BLaER1 treated with 17β-estradiol and CSF1 and Interleukin-3, amounts not matched to agents 10 nM and 100 nM (cell line): ENCODE data around the gene DNAJC1.

Experiments used
- H3K27ac ChIP-seq, 11 experiments: shearing (Covaris generic); formaldehyde crosslinking; 2 replicates each; pipeline ENCODE4 v1.8.1; 2022
- H3K27me3 ChIP-seq, 11 experiments: shearing (Covaris generic); formaldehyde crosslinking; 2 replicates each; pipeline ENCODE4 v1.8.1; 2022
- H3K36me3 ChIP-seq, 11 experiments: shearing (Covaris generic); formaldehyde crosslinking; 2 replicates each; pipeline ENCODE4 v1.8.1; 2022
- H3K4me1 ChIP-seq, 10 experiments: shearing (Covaris generic); formaldehyde crosslinking; 2 replicates each; pipeline ENCODE4 v1.8.1; 2022
- H3K4me2 ChIP-seq, 11 experiments: shearing (Covaris generic); formaldehyde crosslinking; 2 replicates each; pipeline ENCODE4 v1.8.1; 2022
- H3K4me3 ChIP-seq, 10 experiments: shearing (Covaris generic); formaldehyde crosslinking; 2 replicates each; pipeline ENCODE4 v1.8.1; 2022
- H3K9ac ChIP-seq, 11 experiments: shearing (Covaris generic); formaldehyde crosslinking; 2 replicates each; pipeline ENCODE4 v1.8.1; 2022
- H3K9me3 ChIP-seq, 11 experiments: shearing (Covaris generic); formaldehyde crosslinking; replicated peaks in 1 of 11; 2 replicates each; pipeline ENCODE4 v1.8.1; 2022
- H4K20me1 ChIP-seq, 11 experiments: shearing (Covaris generic); formaldehyde crosslinking; 2 replicates each; pipeline ENCODE4 v1.8.1; 2022
- Cebpa-rat ChIP-seq, 11 experiments: shearing (Covaris generic); IDR thresholded peaks; 2 replicates each; pipeline ENCODE4 v1.8.1; 2022

DNAJC1 gene

DNA sequence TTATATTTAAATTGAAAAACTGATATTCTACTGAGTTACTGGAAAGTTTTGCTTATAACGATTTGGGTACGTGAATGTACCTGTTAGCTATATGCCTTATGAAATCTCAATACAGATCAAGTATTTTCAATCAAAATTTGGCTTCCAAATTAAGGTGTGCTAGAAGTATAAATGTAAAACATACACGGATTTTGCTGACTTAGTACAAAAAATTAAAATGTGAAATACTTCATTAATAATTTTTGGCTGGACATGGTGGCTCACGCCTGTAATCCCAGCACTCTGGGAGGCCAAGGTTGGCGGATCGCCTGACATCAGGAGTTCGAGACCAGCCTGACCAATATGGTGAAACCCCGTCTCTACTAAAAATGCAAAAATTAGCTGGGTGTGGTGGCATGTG, 11.7 kb downstream of the DNAJC1 start:
- H4K20me1 ChIP-seq: peaks cover 0 to 8% (median 0%) of the 10 kb centered on the region in 11 experiments; a peak in 3 of 22 replicates
- no peak overlapping the region for H3K9ac ChIP-seq
- no peak for TF ChIP-seq Cebpa-rat (IDR thresholded peaks at IDR 0.05)
- H3K4me1 ChIP-seq: peaks cover 0 to 5% (median 0%) of the 10 kb centered on the region in 10 experiments; a peak in 2 of 20 replicates
- H3K36me3 ChIP-seq: no peaks in the 10 kb centered on the region; a peak in 1 of 22 replicates
- no peaks in the 10 kb centered on the region for H3K27me3 ChIP-seq
- H3K9me3 ChIP-seq: peaks cover under 1 to 5% (median 2%) of the 10 kb centered on the region in 11 experiments; a peak in 16 of 22 replicates
- H3K4me3 ChIP-seq: no peak overlapping the region
- H3K4me2 ChIP-seq: no peak overlapping the region
- H3K27ac ChIP-seq: no peak overlapping the region

DNA sequence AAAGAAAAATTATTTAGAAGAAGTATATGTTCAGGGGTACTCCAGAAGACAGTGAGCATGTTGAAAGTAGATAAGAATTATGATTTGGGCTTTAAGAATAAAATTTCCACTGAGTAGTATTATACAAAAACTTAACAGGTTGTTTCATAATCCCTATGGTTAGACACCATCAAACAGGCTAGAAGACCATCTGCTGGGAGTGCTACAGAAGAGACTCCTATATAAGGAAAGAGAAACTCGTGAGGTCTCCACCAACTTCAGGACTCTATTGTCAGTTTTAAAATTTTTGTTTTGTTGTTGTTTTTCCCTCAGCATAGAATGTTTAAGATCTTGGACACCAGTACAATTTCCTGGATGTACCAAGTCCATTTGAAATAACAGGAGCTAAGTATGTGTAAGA, 13.1 kb downstream of the DNAJC1 start:
- no peak overlapping the region for H3K9ac ChIP-seq
- H3K36me3 ChIP-seq: no peaks in the 10 kb centered on the region; a peak in 1 of 22 replicates
- H3K9me3 ChIP-seq: peaks cover 11 to 14% (median 12%) of the 10 kb centered on the region in 11 experiments; a peak in 20 of 22 replicates
- peaks cover 0 to 8% (median 0%) of the 10 kb centered on the region in 11 experiments; a peak in 3 of 22 replicates for H4K20me1 ChIP-seq
- no peak overlapping the region for H3K4me3 ChIP-seq
- no peaks in the 10 kb centered on the region for H3K27me3 ChIP-seq
- TF ChIP-seq Cebpa-rat (IDR thresholded peaks at IDR 0.05): no peak
- H3K27ac ChIP-seq: no peak overlapping the region
- no peak overlapping the region for H3K4me2 ChIP-seq
- H3K4me1 ChIP-seq: peaks cover 0 to 4% (median 0%) of the 10 kb centered on the region in 10 experiments; a peak in 2 of 20 replicates

GRCh38 chr10:21989453-21990154, 13.9 kb downstream of the DNAJC1 start:
- no peak for TF ChIP-seq Cebpa-rat (IDR thresholded peaks at IDR 0.05)
- H3K27ac ChIP-seq: no peak overlapping the region
- H3K9ac ChIP-seq: no peak overlapping the region
- H4K20me1 ChIP-seq: peaks cover 0 to 8% (median 0%) of the 10 kb centered on the region in 11 experiments; a peak in 3 of 22 replicates
- no peaks in the 10 kb centered on the region for H3K4me1 ChIP-seq
- H3K9me3 ChIP-seq: peaks cover 11 to 14% (median 12%) of the 10 kb centered on the region in 11 experiments; a peak in 20 of 22 replicates
- no peak overlapping the region for H3K4me2 ChIP-seq
- H3K36me3 ChIP-seq: no peaks in the 10 kb centered on the region; a peak in 1 of 22 replicates
- H3K4me3 ChIP-seq: no peak overlapping the region
- H3K27me3 ChIP-seq: no peaks in the 10 kb centered on the region

DNA sequence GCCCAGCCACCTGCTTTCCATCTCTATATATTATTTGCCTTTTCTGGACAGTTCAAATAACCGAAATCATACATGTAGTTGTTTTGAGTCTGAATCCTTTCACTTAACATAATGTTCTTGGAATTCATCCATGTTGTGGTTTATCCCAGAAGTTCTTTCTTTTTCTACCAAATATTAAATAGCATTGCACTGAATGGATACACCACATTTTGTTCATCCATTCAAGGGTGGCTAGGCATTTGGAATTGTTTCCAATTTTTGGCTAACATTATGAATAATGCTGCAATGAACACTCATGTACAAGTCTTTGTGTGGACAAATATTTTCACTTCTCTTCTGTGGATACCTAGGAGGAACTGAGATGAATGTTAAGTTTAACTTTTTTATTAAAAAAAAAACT, 18.0 kb downstream of the DNAJC1 start:
- TF ChIP-seq Cebpa-rat (IDR thresholded peaks at IDR 0.05): no peak
- H3K9ac ChIP-seq: no peak overlapping the region
- no peaks in the 10 kb centered on the region; a peak in 1 of 22 replicates for H3K36me3 ChIP-seq
- no peak overlapping the region for H3K27ac ChIP-seq
- H3K9me3 ChIP-seq: peaks cover 11 to 17% (median 12%) of the 10 kb centered on the region in 11 experiments; a peak in 20 of 22 replicates
- H3K27me3 ChIP-seq: no peaks in the 10 kb centered on the region
- H3K4me1 ChIP-seq: no peaks in the 10 kb centered on the region
- no peak overlapping the region for H3K4me3 ChIP-seq
- H4K20me1 ChIP-seq: peaks cover 0 to 4% (median 0%) of the 10 kb centered on the region in 11 experiments; a peak in 1 of 22 replicates
- no peak overlapping the region for H3K4me2 ChIP-seq

- Histone ChIP-seq H3K36me3 (no peaks in the 10 kb centered on the region), H4K20me1 (no peaks in the 10 kb centered on the region)
Observed at GRCh38 chr10:21981118-21981517, 22.4 kb downstream of the DNAJC1 start.

DNA sequence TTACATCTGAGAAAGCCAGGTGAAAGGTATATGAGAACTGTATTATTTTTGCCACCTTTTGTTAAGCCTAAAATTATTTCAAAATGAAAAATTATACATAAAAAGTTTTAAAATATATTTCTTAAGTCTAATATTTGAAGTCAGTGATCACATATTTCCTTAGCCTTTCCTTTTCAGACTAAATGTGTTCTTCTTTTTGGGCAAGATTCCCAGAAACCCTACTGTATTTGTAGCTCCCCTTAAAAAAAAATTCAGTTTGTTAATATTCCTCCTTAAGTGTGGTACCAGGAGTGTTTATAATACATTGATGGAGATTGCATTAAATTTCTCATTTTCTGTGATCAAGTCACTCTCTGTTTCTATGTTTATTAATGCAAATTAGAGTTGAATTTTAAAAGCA, 22.8 kb downstream of the DNAJC1 start:
- no peak overlapping the region for H3K4me2 ChIP-seq
- H4K20me1 ChIP-seq: no peaks in the 10 kb centered on the region
- no peaks in the 10 kb centered on the region for H3K36me3 ChIP-seq
- no peak for TF ChIP-seq Cebpa-rat (IDR thresholded peaks at IDR 0.05)
- H3K4me1 ChIP-seq: no peaks in the 10 kb centered on the region
- H3K9ac ChIP-seq: no peak overlapping the region
- no peaks in the 10 kb centered on the region for H3K27me3 ChIP-seq
- peaks cover 0 to 4% (median 0%) of the 10 kb centered on the region in 11 experiments; a peak in 3 of 22 replicates for H3K9me3 ChIP-seq
- no peak overlapping the region for H3K4me3 ChIP-seq
- no peak overlapping the region for H3K27ac ChIP-seq

More at GRCh38 chr10:21981118-21981517, 22.4 kb downstream of the DNAJC1 start:
- Histone ChIP-seq H3K4me1 (no peaks in the 10 kb centered on the region), H3K27ac (no peak overlapping the region), H3K9me3 (peaks cover 2 to 9% (median 3%) of the 10 kb centered on the region in 11 experiments; a peak in 14 of 22 replicates), H3K4me3 (no peak overlapping the region), H3K27me3 (no peaks in the 10 kb centered on the region), H3K9ac (no peak overlapping the region), H3K4me2 (no peak overlapping the region)
- TF ChIP-seq Cebpa-rat (IDR thresholded peaks at IDR 0.05): no peak

DNA sequence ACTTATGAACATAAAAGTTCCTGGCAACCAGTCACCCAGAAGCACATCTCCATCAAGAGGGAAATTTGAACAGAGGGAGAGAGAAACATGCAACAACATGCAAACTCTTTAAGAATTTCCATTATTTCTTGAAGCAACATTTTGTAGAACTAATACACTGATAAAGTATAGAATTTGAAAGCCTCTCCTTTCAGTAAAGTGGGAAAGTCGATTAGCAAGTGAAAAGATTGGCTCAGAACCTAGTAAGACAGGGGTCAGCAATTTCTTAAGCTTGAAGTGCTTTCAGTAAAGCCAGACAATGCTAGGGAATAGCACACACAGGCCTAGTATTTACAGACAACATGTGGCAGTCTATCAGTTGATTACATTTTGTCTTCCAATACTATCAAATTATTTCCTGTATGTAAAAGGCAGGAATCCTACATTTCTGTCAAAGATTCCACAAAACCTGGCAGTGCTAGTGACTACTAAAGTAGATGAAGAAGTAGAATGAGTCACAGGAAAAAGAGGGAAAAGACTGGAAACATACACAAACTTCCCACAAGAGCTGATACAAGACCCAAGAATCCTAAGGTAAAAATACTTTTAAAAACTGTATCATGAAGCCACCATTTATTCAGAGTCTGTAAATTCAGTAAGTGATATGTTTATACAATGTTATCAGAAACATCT, 25.2 kb downstream of the DNAJC1 start:
- peaks cover 0 to 2% (median 0%) of the 10 kb centered on the region in 11 experiments; a peak in 1 of 22 replicates for H3K9me3 ChIP-seq
- no peaks in the 10 kb centered on the region for H3K4me1 ChIP-seq
- no peaks in the 10 kb centered on the region for H3K36me3 ChIP-seq
- no peak for TF ChIP-seq Cebpa-rat (IDR thresholded peaks at IDR 0.05)
- H3K27me3 ChIP-seq: no peaks in the 10 kb centered on the region
- H3K4me2 ChIP-seq: no peak overlapping the region
- H3K4me3 ChIP-seq: no peak overlapping the region
- no peak overlapping the region for H3K27ac ChIP-seq
- H4K20me1 ChIP-seq: no peaks in the 10 kb centered on the region
- H3K9ac ChIP-seq: no peak overlapping the region

DNA sequence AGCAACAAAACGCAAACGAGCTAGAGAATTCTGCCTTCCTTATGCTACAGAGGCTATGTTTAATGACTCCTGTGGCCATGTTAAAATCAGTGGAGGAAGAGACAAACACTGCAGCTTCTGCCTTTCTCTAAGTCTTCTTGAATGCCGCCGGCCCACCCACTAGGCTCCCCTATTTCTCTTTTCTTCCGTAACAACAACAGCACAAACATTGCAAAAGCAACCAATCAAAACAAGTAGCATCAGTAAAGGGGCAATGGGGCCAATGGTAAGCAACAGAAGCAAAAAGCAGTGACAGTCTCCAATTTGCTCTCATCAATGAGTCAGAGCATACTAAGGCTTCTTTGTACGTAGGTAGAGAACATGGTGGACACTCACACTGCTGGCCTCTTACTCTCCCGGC, 26.8 kb downstream of the DNAJC1 start:
- H3K27ac ChIP-seq: no peak overlapping the region
- no peak overlapping the region for H3K9ac ChIP-seq
- no peaks in the 10 kb centered on the region for H4K20me1 ChIP-seq
- H3K27me3 ChIP-seq: no peaks in the 10 kb centered on the region
- H3K4me1 ChIP-seq: peaks cover 0 to 10% (median 5%) of the 10 kb centered on the region in 10 experiments; a peak in 10 of 20 replicates
- no peak overlapping the region for H3K4me2 ChIP-seq
- H3K4me3 ChIP-seq: no peak overlapping the region
- no peaks in the 10 kb centered on the region for H3K9me3 ChIP-seq
- H3K36me3 ChIP-seq: no peaks in the 10 kb centered on the region
- TF ChIP-seq Cebpa-rat (IDR thresholded peaks at IDR 0.05): no peak

DNA sequence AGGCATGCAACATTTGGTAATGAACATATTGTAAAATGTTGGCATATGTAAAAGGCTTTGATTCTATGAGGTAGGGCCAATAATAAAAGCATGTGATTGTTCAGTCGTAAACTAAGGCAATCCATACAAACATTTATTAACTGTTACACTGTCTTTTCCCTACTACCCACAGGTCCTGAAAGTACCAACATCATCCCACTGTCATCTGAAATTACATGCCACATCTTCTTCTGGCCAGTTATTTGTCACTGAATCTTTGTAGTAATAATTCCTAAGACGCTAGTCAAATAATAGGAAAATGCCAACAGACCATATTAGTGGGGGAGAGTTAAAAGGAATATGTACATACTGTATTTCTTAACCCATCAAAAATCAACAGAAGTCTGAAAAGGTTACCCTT, 27.2 kb downstream of the DNAJC1 start:
- no peaks in the 10 kb centered on the region for H3K9me3 ChIP-seq
- H3K4me3 ChIP-seq: no peak overlapping the region
- peaks cover 0 to 10% (median 5%) of the 10 kb centered on the region in 10 experiments; a peak in 10 of 20 replicates for H3K4me1 ChIP-seq
- H3K36me3 ChIP-seq: no peaks in the 10 kb centered on the region
- no peaks in the 10 kb centered on the region for H4K20me1 ChIP-seq
- no peak overlapping the region for H3K4me2 ChIP-seq
- no peak overlapping the region for H3K27ac ChIP-seq
- no peaks in the 10 kb centered on the region for H3K27me3 ChIP-seq
- H3K9ac ChIP-seq: no peak overlapping the region
- no peak for TF ChIP-seq Cebpa-rat (IDR thresholded peaks at IDR 0.05)
